Upper lobe of left lung (tissue), 6 donors: Measurements from ENCODE around the gene TFF1. TPM values are rescaled to one million over a fixed set of nuclear protein-coding genes. Genes with fewer than 3 reads are reported as not detected.

Source experiments
- ATAC-seq, 2 donors: fragments of 200-7000 bp; cut with Tn5 transposase; one replicate each; pipeline ENCODE4 v1.9.1; 2022; ENCODE audit warnings: mild to moderate bottlenecking in 2 of 2, moderate library complexity in 2 of 2; ENCODE audit not compliant: low FRiP score in 2 of 2
- DNase-seq, 2 donors: peaks; one replicate each; pipeline ENCODE4 v3.0.0-alpha.2; 2019 to 2020
- H3K27ac ChIP-seq, 4 donors: fragments of 200-600 bp; sonication (generic); one replicate each; pipeline ENCODE4 v1.5.1; 2016 to 2019
- H3K27me3 ChIP-seq, 4 donors: fragments of 200-600 bp; sonication (generic); one replicate each; pipeline ENCODE4 v1.5.1; 2017 to 2019
- H3K36me3 ChIP-seq, 4 donors: fragments of 200-600 bp; sonication (generic); one replicate each; pipeline ENCODE4 v1.5.1; 2016 to 2019
- H3K4me1 ChIP-seq, 4 donors: fragments of 200-600 bp; sonication (generic); one replicate each; pipeline ENCODE4 v1.5.1; 2018 to 2019
- H3K4me3 ChIP-seq, 4 donors: fragments of 200-600 bp; sonication (generic); one replicate each; pipeline ENCODE4 v1.5.1; 2017 to 2019; ENCODE audit warnings: mild to moderate bottlenecking in 2 of 4, moderate library complexity in 1 of 4
- H3K9me3 ChIP-seq, 4 donors: fragments of 200-600 bp; sonication (generic); one replicate each; pipeline ENCODE4 v1.5.1; 2018 to 2019
- CTCF ChIP-seq, 6 experiments: fragments of 450-650 bp in 4 of 6; fragments of 200-600 bp in 2 of 6; sonication (generic) in 2 of 6; IDR thresholded peaks; one replicate each; pipeline ENCODE4 v1.5.1; 2016 to 2019; ENCODE audit warnings: antibody characterized with exemption in 6 of 6
- EP300 ChIP-seq, 4 donors: sonication (generic); formaldehyde crosslinking; IDR thresholded peaks; one replicate each; pipeline ENCODE4 v1.5.1; 2017; ENCODE audit warnings: antibody characterized with exemption in 4 of 4, control low read depth in 2 of 4
- POLR2A ChIP-seq, 4 donors: fragments of 450-650 bp; IDR thresholded peaks; one replicate each; pipeline ENCODE4 v1.5.1; 2016 to 2017; ENCODE audit warnings: antibody characterized with exemption in 4 of 4, mild to moderate bottlenecking in 2 of 4
- POLR2AphosphoS5 ChIP-seq, 2 donors: sonication (generic); formaldehyde crosslinking; IDR thresholded peaks; one replicate each; pipeline ENCODE4 v1.5.1; 2017; ENCODE audit warnings: antibody characterized with exemption in 2 of 2
- WGBS, 2 donors: methylation state at CpG; one replicate each; pipeline ENCODE4 v1.1.5; 2017 to 2018; 5-methylcytosine and 5-hydroxymethylcytosine counted together
- total RNA-seq, 6 donors: library from RNA; depleted of rRNA in 4 of 6; stranded (reverse); fragments of >200 nt in 4 of 6; gene quantifications; one replicate each; pipeline versions ENCODE4 v1.1.0 to v1.2.1, GENCODE V29; 2016 to 2021
- donor health status: DM: no; HTN: no; CAD: no; lungs with moderate emphysema.
- donor health status: DM: no; HTN: yes; CAD: no; lungs with severe emphysema.

The TFF1 gene
- total RNA-seq, 6 donors from 2014 or later, result 0.72 to 0.84 TPM; not detected in 4

- ATAC-seq, result no peak
- Histone ChIP-seq H3K27ac (peak overlapping the region in 2 of 4 donors; percentile 19 to 47), H3K4me1 (no peaks in the 10 kb centered on the region), H3K9me3 (no peaks in the 10 kb centered on the region), H3K4me3 (peak overlapping the region in 2 of 4 donors; percentile 23 to 25), H3K27me3 (no peaks in the 10 kb centered on the region), H3K36me3 (no peaks in the 10 kb centered on the region)
- peak in 1 of 2 donors; percentile 51 for DNase-seq
- 88 to 93% methylated on average over 21 to 23 of the region's 23 CpGs for WGBS, 2 donors
- TF ChIP-seq POLR2AphosphoS5 (IDR thresholded peaks at IDR 0.05), result no peak
- no peak for TF ChIP-seq POLR2A (IDR thresholded peaks at IDR 0.05)
- no peak for TF ChIP-seq EP300 (IDR thresholded peaks at IDR 0.05)
Observed at GRCh38 chr21:42405064-42406013, 39.0 kb upstream of the TFF1 start.

GRCh38 chr21:42404539-42404938, 38.2 kb upstream of the TFF1 start:
- Histone ChIP-seq H3K4me1 (no peaks in the 10 kb centered on the region), H3K27me3 (no peaks in the 10 kb centered on the region), H3K4me3 (peak overlapping the region in 2 of 4 donors; percentile 16 to 23), H3K27ac (peak overlapping the region in 1 of 4 donors; percentile 5), H3K9me3 (no peaks in the 10 kb centered on the region), H3K36me3 (no peaks in the 10 kb centered on the region)
- DNase-seq (no peak), ATAC-seq (no peak)
- WGBS, 2 donors, result 79 to 85% methylated on average over 8 to 10 of the region's 10 CpGs
- TF ChIP-seq EP300 (IDR thresholded peaks at IDR 0.05), result no peak
- no peak for TF ChIP-seq POLR2AphosphoS5 (IDR thresholded peaks at IDR 0.05)
- no peak for TF ChIP-seq POLR2A (IDR thresholded peaks at IDR 0.05)
- no peak for TF ChIP-seq CTCF (IDR thresholded peaks at IDR 0.05)

GRCh38 chr21:42403611-42404231, 37.4 kb upstream of the TFF1 start, which contains the start of gene UBASH3A:
TSS of gene UBASH3A (plus strand) at chr21:42403902. CDS start at chr21:42403946, 44 bp downstream.
- ATAC-seq (no peak), DNase-seq (peak in 1 of 2 donors; percentile 64)
- TF ChIP-seq POLR2A (IDR thresholded peaks at IDR 0.05) (no peak), POLR2AphosphoS5 (IDR thresholded peaks at IDR 0.05) (no peak), EP300 (IDR thresholded peaks at IDR 0.05) (no peak), CTCF (IDR thresholded peaks at IDR 0.05) (no peak)
- H3K4me1 ChIP-seq, result no peaks in the 10 kb centered on the region
- no peaks in the 10 kb centered on the region for H3K9me3 ChIP-seq
- H3K27me3 ChIP-seq, result no peaks in the 10 kb centered on the region
- H3K4me3 ChIP-seq, result peak within 1 kb of the TSS in 3 of 4 donors; percentile 9 to 23 (median 16)
- no peaks in the 10 kb centered on the region for H3K36me3 ChIP-seq
- WGBS, 2 donors, result 78 to 82% methylated on average over 14 to 19 of the region's 21 CpGs
- H3K27ac ChIP-seq, result peak within 1 kb of the TSS in 2 of 4 donors; percentile 5 to 30

- H3K4me3 ChIP-seq, result no peak overlapping the region
- no peaks in the 10 kb centered on the region for H3K9me3 ChIP-seq
- no peak for TF ChIP-seq EP300 (IDR thresholded peaks at IDR 0.05)
- TF ChIP-seq POLR2A (IDR thresholded peaks at IDR 0.05), result no peak
- no peak for TF ChIP-seq CTCF (IDR thresholded peaks at IDR 0.05)
- no peak for TF ChIP-seq POLR2AphosphoS5 (IDR thresholded peaks at IDR 0.05)
- no peak for ATAC-seq
- WGBS, 2 donors, result 70 to 78% methylated on average over 2 of the region's 2 CpGs
- DNase-seq, result no peak
- no peaks in the 10 kb centered on the region for H3K36me3 ChIP-seq
- no peaks in the 10 kb centered on the region for H3K27me3 ChIP-seq
- H3K27ac ChIP-seq, result no peak overlapping the region
- no peaks in the 10 kb centered on the region for H3K4me1 ChIP-seq
Observed at GRCh38 chr21:42401820-42402251, 35.5 kb upstream of the TFF1 start.

- Histone ChIP-seq H3K36me3 (no peaks in the 10 kb centered on the region), H3K4me3 (no peak overlapping the region), H3K27me3 (no peaks in the 10 kb centered on the region), H3K27ac (no peak overlapping the region), H3K4me1 (peaks cover 0 to 2% (median 0%) of the 10 kb centered on the region in 4 donors), H3K9me3 (no peaks in the 10 kb centered on the region)
- WGBS, 2 donors, result 48 to 57% methylated on average over 3 of the region's 3 CpGs
- DNase-seq, result peak in 1 of 2 donors; percentile 78
- ATAC-seq, result no peak
- no peak for TF ChIP-seq POLR2AphosphoS5 (IDR thresholded peaks at IDR 0.05)
- no peak for TF ChIP-seq CTCF (IDR thresholded peaks at IDR 0.05)
- TF ChIP-seq EP300 (IDR thresholded peaks at IDR 0.05), result no peak
- no peak for TF ChIP-seq POLR2A (IDR thresholded peaks at IDR 0.05)
Observed at GRCh38 chr21:42401154-42401553, 34.8 kb upstream of the TFF1 start.
